WERI-Rb-1 (cell line): ENCODE data around the gene ARVCF.

Experiments used
- DNase-seq: peaks from one replicate; pipeline ENCODE4 v3.0.0-alpha.2; 2020
- H3K27ac ChIP-seq: fragments of 250-450 bp; sonication (Bioruptor Pico); 2 replicates; pipeline ENCODE4 v1.5.1; 2020; ENCODE audit warnings: mild to moderate bottlenecking, moderate library complexity
- H3K27me3 ChIP-seq: fragments of 250-450 bp; sonication (Bioruptor Pico); 2 replicates; pipeline ENCODE4 v1.5.1; 2021; ENCODE audit warnings: mild to moderate bottlenecking, low read depth, moderate library complexity; ENCODE audit not compliant: insufficient read depth, severe bottlenecking
- H3K36me3 ChIP-seq: fragments of 250-450 bp; sonication (Bioruptor Pico); 2 replicates; pipeline ENCODE4 v1.5.1; 2020; ENCODE audit warnings: mild to moderate bottlenecking, moderate library complexity
- H3K4me3 ChIP-seq: 2 replicates; pipeline ENCODE4 v1.5.1; 2011; ENCODE audit warnings: low read depth, mild to moderate bottlenecking, control low read depth, low read length
- H3K9me3 ChIP-seq: fragments of 250-450 bp; sonication (Bioruptor Pico); 2 replicates; pipeline ENCODE4 v1.5.1; 2021; ENCODE audit warnings: mild to moderate bottlenecking, moderate library complexity; ENCODE audit not compliant: severe bottlenecking
- TF ChIP-seq, protein P1 (sequence below): IDR thresholded peaks from 2 replicates; pipeline ENCODE4 v1.5.1; 2011; ENCODE audit warnings: low read depth, mild to moderate bottlenecking, control low read depth, inconsistent platforms, low read length

ARVCF gene

DNA sequence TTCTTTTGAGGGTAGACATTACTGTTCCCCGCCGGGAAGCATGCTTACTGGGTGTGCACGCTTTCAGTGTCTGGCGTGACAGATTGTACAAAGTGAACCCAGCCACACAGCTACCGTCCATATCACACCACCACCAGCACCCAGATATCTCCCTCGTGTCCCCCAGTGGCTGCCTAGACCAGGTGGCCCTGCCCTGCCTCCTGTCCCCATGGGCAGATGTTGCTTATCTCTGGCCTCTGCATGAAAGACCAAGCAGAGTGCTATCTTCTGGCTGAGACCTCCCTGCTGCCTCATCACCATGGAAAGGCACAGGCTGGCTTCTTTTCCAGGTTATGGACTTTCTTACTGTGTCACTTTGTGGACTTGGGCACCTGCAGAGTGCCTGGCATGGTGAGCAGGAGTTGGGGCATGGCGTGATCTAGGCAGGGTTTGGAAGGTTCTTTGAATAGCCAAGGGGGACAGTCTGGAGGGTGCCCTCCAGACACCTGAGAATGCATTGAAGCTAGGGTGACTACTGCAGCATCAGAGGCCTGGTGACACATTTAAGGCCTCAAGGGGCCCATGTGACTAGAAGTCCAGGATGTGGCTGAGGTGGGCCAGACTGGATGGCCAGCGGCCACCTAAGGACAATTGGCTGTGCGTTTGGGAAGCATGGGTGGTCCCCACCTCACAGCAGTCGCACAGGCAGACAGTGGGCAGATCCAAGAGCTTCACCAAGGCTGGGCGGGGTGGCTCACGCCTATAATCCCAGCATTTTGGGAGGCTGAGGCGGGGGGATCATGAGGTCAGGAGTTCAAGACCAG lies 9.0 kb upstream of the ARVCF start:
- Histone ChIP-seq H3K27me3 (no peaks in the 10 kb centered on the region), H3K27ac (no peak overlapping the region), H3K4me3 (no peak overlapping the region), H3K9me3 (no peaks in the 10 kb centered on the region), H3K36me3 (no peaks in the 10 kb centered on the region; the same call in 1 of the 2 replicates)
- TF ChIP-seq, protein P1, sequence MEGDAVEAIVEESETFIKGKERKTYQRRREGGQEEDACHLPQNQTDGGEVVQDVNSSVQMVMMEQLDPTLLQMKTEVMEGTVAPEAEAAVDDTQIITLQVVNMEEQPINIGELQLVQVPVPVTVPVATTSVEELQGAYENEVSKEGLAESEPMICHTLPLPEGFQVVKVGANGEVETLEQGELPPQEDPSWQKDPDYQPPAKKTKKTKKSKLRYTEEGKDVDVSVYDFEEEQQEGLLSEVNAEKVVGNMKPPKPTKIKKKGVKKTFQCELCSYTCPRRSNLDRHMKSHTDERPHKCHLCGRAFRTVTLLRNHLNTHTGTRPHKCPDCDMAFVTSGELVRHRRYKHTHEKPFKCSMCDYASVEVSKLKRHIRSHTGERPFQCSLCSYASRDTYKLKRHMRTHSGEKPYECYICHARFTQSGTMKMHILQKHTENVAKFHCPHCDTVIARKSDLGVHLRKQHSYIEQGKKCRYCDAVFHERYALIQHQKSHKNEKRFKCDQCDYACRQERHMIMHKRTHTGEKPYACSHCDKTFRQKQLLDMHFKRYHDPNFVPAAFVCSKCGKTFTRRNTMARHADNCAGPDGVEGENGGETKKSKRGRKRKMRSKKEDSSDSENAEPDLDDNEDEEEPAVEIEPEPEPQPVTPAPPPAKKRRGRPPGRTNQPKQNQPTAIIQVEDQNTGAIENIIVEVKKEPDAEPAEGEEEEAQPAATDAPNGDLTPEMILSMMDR, result no peak
- no peak for DNase-seq

DNA sequence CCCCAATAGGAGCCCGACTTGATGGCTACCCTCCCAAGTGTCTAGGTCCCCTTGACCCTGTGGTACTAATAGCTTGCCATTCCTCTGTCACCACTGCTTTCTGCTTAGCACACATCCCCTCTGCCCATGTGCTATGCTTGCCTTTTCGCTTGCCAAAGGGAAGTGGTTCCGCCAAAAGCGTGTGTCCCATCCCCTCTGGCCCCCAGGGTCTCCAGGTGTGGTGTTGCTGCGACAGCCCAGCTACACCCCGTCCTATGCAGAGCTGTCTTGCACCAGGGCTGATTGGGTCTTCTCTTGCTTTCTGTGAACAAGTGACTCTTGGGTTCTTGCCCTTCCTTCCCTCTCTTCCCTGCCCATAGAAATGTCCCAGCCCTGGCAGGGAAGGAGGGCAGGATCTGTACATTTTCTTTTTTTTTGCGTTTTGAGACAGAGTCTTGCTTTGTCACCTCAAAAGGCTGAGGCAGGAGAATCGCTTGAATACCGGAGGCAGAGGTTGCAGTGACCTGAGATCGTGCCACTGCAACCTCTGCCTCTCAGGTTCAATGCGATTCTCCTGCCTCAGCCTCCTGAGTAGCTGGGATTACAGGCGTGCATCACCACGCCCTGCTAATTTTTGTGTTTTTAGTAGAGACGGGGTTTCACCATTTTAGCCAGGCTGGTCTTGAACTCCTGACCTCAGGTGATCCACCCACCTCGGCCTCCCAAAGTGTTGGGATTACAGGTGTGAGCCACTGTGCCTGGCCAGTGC lies 8.2 kb upstream of the ARVCF start:
- no peak for DNase-seq
- no peaks in the 10 kb centered on the region for H3K9me3 ChIP-seq
- H3K4me3 ChIP-seq, result no peak overlapping the region
- no peaks in the 10 kb centered on the region; the same call in 1 of the 2 replicates for H3K36me3 ChIP-seq
- no peaks in the 10 kb centered on the region for H3K27me3 ChIP-seq
- H3K27ac ChIP-seq, result no peak overlapping the region
- TF ChIP-seq, protein P1, result no peak

DNA sequence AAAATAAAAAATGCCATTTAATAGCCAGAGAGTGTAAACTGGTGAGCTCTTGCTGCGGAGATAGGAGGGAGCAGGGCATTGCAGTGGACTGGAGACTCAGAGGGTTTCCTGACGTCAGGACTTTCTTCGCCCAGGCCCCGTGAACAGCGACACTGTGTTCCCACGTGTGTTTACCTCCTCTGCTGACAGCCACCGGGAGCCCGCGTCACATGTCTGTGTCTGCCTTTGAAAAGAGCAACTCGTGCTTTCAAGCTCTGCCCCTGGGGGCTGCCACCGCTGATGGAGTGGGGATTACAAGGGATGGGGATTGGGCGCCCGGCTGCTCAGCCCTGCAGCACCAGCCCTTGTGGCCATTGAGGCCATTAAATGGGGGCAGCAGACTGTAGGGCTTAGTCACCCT lies 7.6 kb upstream of the ARVCF start:
- no peaks in the 10 kb centered on the region; the same call in 1 of the 2 replicates for H3K36me3 ChIP-seq

DNA sequence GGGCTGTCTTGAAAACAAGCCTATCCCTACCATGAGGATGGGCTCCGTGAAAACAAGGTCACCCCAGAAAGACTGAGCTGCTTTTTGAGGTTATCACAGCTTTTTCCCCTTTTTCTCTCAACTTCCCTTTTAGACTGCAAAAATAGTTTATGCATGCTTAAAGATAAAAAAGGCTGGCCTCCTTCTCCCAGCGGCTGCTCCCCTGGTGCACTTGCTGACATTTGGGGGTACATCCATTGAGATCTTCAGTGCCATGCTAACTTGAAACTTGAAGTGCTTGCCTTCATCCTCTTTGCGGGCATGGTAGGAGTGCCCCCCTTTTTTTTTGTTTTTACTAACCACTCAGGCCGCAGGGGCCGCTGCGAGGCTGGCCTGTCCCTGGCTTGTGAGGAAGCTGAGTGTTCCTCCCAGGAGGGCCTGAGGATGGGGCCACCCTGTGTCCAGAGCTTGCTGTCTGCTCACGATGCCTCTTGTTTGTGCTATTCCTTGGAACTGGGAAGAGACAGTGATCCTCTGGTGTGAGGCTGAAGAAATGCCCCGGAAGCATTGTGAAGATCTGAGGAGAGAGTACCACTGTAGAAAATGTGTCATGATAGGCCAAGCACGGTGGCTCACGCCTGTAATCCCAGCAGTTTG lies 6.5 kb upstream of the ARVCF start:
- H3K36me3 ChIP-seq, result no peaks in the 10 kb centered on the region; the same call in 1 of the 2 replicates
- TF ChIP-seq, protein P1, result no peak
- no peak for DNase-seq
- no peak overlapping the region for H3K4me3 ChIP-seq
- H3K27ac ChIP-seq, result no peak overlapping the region
- no peaks in the 10 kb centered on the region for H3K9me3 ChIP-seq
- H3K27me3 ChIP-seq, result no peaks in the 10 kb centered on the region

More for the DNA sequence above, 7.6 kb upstream of the ARVCF start:
- Histone ChIP-seq H3K4me3 (no peak overlapping the region), H3K27ac (no peak overlapping the region), H3K27me3 (no peaks in the 10 kb centered on the region), H3K9me3 (no peaks in the 10 kb centered on the region)
- DNase-seq, result peak; percentile 77
- TF ChIP-seq, protein P1, result no peak

DNA sequence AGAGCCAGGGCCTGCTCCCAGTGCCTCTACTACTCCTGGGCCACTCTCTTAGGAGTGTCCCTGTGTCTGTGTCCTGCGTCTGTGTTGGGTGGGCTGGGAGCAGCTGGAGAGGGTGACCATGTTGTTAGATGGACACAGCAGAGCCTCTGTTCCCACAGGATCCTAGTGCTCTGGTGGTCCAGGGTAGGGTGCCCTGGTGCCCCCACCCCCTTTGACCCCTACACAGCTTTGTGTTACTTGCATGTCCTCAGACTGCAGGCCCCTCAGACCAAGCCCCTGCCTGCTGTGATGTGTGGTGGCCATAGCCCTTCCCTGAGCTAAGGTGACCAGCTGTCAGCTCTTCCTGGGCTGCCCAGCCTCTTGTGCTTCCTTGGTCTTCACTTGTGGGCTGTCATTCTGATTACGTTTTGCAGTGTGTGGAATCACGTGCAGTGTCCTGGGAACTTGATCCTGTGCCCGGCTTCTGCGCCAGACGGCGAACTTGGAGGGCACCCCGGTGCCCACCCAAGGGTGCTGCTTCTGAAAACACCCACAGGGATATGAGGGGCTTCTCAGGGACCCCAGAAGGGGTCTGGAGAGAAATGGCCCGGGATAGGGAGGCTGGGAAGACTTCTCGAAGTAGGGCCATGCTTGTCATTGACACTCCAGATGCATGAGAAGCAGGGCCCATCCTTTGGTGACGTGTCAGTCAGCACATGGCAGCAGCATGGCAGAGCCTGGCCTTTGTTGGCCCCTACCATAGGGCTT lies 5.8 kb upstream of the ARVCF start:
- H3K9me3 ChIP-seq, result no peaks in the 10 kb centered on the region
- no peak overlapping the region for H3K27ac ChIP-seq
- no peaks in the 10 kb centered on the region; the same call in 1 of the 2 replicates for H3K36me3 ChIP-seq
- H3K27me3 ChIP-seq, result peaks cover 4% of the 10 kb centered on the region
- no peak for DNase-seq
- TF ChIP-seq, protein P1, result no peak
- no peak overlapping the region for H3K4me3 ChIP-seq
